ENCODE results near the gene DYNLT2.
A peak's percentile ranks its signal among the peaks of the same experiment; 100 is the strongest.

DYNLT2 gene

DNA sequence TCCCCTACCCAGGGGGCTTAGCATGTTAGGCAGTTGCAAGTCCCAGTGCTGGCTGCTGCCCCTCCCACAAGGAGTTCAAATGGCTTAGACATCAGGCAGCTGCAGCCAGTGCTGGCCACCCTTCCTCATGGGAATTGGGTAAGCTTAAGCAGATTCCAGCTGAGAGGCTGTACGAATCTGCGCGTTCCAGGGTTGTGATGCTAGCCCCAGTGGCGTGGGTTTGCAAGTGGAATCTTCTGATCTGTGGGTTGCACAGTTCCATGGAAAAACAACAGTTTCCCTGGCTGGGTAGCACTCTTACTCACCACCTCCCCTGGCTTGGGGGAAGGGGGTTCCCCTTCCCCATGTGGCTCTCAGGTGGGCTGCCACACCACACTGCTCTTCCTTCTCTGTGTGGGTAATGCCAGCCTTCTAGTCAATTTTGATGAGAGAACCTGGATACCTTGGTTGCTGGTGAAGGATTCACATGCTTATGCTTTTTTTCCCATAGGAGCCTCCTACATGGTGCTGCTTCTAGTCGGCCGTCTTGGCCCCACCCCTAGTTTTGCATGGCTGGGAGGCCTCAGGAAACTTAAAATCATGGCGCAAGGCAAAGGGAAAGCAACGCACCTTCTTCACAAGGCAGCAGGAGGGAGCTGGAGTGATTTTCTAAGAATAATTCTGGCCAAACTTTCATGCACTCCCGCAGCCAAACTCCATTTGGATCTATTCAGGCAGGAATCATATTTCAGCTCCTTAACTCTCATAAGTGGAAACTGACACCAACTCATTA, 13.0 kb downstream of the DYNLT2 start:
- no peak for DNase-seq (ENCODE audit: low read depth)

DNA sequence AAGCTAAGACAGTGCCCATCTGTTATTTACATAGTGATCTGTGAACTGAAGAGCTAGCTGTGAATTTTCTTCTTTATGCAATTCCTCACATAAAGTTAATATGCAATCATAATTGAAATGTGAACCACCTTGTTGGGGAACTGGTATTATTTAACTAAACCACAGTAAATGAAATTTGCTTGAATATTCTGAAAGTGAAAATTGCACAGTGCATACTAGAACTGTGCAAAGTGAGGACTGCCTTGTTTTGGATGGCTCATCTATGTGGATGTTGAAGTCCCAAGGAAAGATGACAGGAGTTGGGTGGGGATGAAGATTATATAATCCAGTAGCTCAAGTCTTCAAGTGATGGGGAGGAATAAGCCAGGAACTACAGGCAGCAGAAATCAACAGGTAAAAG, 21.4 kb downstream of the DYNLT2 start:
- DNase-seq (ENCODE audit: low read depth): no peak

DNA sequence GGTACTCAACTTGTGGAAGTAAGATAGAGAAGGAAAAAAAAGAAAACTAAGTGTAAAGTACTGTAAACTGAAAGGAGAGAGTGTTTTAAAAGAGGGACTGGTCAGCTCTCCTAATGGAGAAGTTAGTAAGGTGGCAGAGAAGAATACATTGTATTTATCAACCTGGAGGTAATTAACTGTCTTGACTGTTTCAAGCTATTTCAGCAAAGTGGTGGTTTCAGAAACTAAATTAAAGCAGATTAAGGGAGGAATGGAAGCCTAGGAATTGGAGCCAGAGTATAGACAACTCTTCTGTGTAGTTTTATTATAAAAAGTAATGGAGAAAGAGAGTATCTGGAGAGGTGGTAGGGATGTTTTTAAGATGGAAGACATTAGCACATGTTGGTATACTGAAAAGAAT, 24.4 kb downstream of the DYNLT2 start:
- no peak for DNase-seq (ENCODE audit: low read depth)

DNA sequence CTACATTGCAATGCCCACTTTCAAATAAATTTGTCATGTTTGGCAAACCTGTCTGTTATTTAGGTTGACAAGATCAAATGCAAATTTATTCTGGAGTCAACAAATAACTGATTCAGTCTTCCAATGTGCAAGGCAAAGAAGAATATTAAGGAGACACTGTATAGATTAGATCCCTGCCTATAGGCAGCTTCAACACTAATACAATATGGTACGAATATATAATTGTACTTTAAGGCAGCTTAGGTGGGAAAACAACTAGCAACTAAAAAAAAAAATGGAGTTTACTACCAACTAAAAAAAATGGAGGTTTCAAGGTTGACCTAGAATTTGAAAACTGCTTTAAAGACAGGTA, 25.3 kb downstream of the DYNLT2 start:
- no peak for DNase-seq (ENCODE audit: low read depth)

DNA sequence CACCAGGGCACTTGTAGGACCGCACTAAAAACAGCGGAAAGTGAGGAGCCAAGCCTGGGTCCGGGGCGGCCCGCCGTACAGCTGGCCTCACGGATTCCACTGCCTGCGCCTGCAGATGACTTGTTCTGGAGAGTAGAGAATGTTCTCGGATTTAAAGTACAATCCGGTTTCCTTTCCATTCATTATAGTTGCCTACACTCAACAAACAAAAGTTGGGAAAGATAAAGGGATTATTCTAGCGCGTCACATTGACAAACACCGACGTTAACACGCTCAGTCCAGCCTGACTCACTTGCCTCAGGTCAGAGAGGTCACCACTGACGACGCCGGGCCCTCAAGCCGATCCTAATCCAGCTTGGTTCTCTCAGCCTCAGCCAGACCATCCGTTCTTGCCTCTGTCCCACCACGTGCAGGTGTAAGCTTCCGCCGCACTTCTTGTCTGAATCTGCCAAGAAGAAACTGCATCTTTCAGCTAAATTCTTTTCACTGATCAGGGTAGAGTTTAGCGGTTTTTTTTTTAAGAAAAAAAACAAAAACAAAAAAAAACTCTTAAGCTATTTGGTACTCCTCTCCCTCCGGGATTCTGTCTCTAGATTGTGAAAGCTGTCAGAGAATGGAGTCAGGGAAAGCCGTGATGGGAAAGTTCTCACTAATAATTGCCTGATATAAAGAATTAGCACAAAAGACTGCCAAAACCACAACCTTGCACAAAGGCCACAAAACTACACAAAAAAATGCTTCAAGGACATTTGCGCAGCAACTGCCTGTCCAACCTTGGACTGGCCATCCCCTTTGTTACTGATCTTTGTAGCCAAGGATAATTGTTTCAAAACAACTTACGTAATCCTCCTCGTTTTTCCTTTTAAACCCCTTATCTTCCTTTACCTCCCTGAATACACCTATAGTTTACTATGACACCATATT, 26.0 kb downstream of the DYNLT2 start:
- no peak for DNase-seq (ENCODE audit: low read depth)

DNA sequence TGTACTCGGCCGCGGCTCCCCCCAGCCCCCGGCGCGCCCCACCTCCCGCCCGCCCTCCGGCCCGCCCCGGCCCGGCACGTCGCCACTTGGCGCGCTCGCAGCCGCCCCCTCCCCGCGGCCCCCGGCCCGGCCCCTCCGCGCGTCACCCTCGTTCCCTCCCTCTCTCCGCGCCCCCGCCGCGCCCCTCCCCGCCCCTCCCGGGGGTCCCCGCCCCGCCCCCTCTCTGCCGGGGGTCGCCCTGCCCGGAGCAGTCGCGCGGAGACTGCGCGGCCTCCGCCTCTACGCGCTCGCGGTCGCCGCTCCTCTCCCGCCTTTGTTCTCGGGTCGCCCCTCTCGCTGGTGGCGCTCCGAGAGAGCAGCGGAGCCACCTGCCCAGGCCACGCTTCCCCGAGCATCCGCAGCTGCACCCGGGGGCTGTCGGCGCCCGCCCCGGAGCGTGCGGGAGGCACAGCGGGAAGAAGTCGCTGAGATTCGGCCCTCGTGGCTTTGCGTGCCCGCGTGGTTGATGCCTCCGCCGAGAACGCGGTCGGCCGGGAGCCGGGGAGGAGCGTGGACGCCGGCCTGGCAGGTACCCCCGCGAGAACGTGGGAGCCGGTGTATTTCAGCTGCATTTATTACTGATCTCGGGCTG, 26.8 kb downstream of the DYNLT2 start, which contains the start of gene PHF10:
Gene PHF10, minus strand, starts transcription at position 7 of the 631 bp plus-strand sequence. CDS start 569 bp downstream, outside the sequence.
- DNase-seq (ENCODE audit: low read depth): peak; percentile 39

DNA sequence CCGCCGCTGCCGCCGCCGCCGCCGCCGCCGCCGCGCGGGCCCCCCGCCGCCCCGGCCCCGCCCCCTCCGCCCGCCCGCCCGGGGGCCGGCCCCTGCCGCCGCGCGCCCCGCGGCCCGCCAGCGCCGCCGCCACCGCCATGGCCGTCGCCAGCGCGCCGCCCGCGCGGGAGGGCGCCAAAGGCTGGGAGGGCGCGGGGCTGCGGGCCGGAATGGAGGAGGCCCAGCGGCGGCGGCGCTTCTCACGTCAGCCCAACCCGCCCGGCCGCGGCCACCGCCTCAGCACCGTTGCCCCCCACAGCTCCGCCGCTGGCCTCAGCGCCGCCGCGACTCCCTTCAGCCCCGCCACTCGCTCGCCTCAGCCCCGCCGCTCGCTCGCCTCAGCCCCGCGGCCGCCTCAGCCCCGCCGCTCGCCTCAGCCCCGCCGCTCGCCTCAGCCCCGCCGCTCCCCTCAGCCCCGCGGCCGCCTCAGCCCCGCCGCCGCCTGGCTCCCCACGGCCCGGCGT, 27.3 kb downstream of the DYNLT2 start:
- peak; percentile 5 for DNase-seq (ENCODE audit: low read depth)

DNA sequence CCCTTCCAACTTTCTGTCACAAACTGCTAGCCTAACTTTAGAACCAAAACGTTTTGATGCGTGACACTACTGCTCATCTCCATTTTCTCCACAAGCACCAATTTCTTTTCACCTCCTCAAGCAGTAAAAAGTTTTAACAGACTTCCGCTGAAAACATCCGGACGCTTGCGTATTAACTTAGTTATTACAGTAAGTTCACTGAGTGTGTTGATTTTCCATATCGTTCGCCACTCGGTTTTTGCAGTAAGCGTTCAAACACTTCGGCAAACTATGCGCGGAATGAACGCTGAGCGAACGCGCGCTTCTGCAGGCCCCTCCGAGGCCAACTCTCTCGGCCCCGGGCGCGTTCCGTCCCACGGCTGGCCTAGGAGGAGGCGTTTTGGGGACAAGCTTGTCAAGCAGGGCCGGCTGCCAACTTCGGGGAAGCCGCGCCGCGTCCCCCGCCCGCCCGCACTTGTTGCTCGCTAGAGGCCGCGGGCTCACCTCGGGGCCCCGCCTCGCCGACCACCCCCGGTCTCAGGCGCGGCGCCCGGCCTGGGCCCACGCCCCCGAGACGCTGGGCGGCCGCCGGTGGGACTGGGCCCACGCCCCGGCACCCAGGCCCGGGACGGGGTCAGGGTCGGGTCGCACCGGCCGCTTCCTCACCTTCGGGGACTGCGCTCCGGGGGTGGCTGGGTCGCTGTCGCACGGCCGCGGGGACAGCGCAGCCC, 28.0 kb downstream of the DYNLT2 start:
- DNase-seq (ENCODE audit: low read depth): peak; percentile 39

DNA sequence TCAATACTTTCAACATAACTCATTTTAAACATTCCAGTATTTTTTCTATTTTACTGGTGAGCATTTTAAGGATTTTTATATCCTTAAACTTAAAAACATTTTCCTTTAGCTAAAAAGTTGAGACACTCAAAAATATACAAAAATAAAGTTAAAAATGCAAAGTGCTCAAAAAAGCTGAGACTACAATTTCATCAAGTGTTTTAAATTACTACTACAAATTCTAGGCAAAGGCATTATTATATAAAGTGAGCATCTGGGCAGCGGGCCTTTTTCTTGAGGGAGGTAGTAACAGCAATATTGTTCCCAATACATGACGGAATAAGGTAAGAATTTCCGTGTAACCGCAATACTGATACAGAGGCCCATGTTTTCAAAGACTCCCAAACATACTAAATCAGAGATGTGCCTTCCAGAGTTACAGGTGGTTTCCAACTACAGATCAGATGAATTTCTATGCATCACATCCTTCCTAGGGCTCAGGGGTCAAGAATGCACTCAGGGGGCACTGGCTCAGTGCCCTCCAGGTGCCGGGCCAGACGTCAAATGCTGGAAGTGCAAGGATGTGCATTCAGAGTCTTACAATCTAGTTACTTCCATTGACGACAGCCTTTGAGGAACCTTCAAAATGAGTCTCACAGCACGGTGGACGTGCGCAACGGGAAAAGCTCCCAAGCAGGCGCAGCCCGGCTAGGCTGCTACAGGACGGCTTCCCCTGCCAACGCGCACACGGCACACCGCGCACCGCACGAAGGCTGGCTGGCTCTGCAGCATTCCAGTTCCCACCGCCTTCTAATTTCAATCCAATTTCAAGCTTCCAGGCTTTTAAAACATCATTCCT, 28.8 kb downstream of the DYNLT2 start:
- DNase-seq (ENCODE audit: low read depth): no peak

DNA sequence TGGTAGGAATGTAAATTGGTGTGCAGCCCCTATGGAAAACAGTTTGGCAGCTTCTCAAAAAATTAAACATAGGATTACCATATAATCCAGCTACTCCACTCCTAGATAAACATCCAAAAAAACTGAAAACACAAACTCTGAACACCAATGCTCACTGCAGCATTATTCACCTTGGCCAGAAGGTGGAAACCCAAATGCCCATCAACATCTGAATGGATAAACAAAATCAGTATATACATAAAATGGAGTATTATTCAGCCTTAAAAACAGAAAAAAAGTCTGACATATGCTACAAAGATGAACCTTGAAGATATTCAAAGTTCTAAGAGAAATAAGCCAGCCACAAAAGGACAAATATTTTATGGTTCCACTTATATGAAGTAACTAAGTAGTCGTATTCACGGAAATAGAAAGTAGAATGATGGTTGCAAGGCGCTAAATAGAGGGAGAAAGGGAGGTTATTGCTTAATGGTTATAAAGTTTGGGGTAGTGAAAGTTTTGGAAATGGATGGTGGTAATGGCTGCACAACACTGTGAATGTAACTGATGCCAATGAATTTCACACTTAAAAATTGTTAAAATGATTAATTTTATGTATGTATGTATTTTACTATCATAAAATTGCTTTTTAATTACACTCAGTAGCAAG, 31.0 kb downstream of the DYNLT2 start:
- DNase-seq (ENCODE audit: low read depth): no peak

DNA sequence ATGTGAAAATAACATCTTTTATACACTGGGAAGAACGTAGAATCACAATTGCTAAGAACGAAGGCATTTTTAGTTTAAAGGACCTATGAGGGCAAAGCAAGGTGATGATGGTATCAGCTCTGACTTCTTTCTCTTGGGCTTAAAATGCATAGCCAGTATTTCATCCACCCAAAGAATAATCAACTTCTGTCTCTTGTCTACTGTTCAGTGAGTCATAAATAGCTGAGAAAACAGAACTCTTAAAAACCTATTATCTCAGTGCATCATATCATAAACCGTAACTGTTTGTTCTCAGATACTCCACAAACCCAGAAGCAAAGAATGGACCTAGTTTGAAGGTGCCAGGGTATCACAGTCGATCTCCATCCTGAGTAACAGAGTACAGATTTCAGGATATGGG, 32.3 kb downstream of the DYNLT2 start:
- no peak for DNase-seq (ENCODE audit: low read depth)

DNA sequence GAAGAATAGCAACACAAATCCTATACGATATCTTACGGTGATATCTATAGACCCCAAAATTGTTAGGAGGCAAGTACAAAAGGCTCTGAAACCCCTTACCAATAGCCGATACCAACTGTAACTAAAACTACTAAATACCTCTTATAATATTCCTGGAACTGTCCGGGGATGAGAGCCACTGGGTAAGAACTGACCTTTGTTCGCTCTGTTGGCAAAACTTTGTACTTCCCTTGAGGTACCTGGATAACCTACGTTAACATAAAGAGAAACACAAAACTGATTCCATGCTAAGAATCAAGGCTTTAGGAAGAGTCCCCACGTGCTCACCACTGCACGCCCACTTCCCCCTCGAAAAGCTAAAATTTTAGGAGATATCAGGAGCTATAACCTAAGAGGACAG, 36.8 kb downstream of the DYNLT2 start:
- DNase-seq (ENCODE audit: low read depth): no peak

DNA sequence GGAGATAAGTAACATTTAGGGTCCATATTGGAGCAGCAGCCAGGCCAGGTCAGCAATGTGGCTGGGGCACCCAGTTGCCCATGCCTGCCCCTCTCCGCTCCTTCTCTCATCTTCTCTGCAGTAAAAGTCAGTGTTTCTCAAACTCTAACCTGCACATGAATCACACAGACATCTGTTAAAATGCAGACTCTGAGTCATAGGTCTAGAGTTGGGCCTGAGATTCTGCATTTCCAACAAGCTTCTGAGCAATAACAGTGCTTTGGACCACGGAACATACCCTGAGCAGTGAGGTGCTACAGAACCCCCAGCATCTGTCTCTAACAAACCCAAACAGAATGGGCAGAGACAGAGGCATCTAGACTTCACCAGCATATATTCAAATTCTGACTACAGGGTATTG, 37.2 kb downstream of the DYNLT2 start:
- DNase-seq (ENCODE audit: low read depth): no peak

DNA sequence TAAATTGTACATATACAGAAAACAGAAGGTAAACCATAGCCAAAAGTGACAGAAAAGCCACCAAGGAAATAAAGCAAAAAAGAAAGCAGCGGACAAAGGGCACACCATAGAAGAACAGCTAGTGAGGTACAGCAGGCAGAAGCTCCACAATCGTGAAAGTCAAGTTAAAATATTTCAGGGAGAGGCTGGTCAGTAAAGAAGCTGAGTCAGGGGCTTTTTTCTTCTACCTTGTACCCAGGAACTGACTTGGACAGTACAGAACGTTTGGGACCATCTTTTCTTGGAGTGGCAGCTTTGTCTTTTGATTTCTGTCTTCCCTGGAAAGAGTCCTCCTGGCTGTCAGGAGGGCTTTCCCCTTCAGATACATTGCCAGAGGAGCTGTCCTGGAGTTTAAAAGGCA, 41.4 kb downstream of the DYNLT2 start:
- no peak for DNase-seq (ENCODE audit: low read depth)

DNA sequence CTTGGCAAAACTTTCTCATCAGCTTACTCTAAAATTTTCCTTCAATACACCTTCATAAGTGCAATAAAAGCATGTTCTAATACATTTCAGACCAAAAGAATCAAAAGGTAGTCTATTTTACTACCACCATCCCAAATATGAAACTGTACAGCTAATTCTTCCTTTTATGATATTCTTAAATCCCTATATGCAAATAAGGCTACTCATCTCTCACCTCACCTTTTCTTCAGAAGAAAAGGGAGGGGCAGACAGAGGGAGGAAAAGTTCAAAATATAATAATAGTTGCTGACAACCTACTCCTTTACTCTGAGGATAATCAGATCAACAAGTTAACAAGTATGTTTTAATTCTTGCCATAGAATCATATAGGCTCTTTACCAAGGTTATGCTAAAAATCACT, 42.1 kb downstream of the DYNLT2 start:
- no peak for DNase-seq (ENCODE audit: low read depth)

DNA sequence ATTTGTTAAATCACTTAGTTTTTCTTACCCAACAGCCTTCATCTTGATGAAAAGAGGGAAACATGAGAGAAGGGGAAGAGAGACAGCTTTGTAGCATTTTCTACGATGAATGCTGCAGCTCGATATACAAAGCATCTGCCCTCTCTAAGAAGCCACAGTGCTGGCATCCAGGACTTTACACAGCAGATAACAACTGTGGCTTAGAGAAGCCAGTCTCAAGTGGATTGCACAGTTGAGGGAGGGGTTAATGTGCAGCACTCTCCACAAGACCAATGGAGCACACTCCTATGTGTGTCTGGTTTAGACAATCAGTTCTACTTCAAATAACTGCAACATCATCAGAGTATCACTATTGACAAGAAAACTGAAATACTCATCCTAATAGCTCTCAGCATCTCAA, 43.6 kb downstream of the DYNLT2 start:
- DNase-seq (ENCODE audit: low read depth): no peak

DNA sequence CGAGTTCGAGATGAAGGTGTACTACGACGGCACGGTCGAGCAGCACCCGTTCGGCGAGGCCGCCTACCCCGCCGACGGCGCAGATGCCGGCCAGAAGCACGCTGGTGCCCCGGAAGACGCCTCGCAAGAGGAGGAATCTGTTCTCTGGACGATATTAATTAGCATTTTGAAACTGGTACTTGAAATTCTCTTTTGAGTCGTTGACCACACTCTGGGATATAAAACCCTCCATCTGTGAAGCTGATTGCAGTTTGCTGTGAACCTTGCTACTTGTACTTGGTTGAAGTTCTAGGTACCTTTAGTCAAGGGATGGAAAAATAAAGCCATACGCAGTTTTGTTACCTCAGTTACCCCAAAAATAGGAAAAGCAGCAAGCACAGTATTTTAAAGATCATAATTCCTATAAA, 48.5 kb downstream of the DYNLT2 start:
- DNase-seq (ENCODE audit: low read depth): no peak

DNA sequence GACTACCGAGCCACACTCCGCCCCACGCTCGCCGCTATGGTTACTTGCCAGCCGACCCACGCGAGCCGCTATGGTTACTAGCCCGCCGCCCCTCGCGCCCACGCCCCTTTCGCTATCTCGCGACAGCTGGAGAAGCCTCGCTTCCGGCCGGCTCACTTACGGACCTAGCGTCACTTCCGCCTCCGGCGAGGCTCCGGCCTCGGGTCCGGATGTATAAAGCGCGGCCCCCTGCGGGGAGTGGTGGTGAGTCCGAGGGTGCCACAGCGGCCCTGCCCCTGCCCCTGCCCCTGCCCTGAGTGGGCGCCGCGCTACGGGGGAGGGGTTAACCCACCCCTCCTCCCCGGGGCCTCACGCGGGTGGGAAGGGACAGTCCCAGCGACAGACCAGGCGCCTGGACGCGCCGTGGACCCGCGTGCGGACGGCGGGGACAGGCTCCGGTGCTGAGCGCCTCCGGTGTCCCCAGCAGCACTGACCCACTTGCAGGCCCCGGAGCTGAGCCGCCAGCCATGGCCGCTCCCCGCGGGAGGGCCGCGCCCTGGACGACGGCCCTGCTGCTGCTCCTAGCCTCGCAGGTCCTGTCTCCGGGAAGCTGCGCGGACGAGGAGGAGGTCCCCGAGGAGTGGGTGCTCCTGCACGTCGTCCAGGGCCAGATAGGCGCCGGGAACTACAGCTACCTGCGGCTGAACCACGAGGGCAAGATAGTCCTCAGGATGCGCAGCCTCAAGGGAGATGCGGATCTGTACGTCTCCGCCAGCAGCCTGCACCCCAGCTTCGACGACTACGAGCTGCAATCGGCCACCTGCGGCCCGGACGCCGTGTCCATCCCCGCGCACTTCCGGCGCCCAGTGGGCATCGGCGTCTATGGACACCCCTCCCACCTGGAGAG, 49.2 kb downstream of the DYNLT2 start, which contains the start of the genes C6orf120 and WDR27:
Gene C6orf120, plus strand, starts transcription at position 173 of the 886 bp plus-strand sequence. Its CDS starts 334 bp downstream, at position 507.
Gene WDR27, minus strand, starts transcription at position 76 of the 886 bp plus-strand sequence. CDS start 13,024 bp downstream, outside the sequence.
- peak; percentile 96 for DNase-seq (ENCODE audit: low read depth)

DNA sequence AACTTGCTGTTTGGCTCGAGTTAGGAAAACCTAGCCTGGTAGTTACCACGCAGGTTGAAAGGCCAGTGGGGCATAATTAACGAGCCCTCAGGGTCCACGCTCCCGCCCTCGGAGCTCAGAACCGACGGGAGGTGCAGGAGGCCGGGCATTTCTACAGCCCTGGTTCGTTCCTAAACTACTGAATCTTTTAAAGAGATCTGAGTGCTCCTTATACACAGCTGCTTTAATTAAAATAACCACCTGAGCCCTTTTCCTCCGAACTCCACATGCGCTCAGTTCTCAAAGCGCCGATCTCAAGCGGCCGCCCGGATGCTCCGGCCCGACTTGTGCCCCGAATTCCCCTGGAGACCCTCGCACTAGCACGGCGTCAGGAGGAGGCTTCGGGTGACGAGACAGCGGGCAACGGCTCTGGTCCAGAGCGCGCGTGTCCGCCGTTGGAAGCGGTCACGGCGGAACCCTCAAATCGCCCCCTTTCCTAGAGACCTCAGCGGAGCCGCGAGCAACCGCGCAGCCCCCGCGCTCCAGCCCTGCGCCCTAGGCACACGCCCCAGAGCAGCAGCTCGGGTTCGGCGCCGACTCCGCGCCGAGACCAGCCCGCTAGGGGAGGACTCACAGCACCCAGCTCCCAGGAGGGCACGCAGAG, 49.9 kb downstream of the DYNLT2 start:
- no peak for DNase-seq (ENCODE audit: low read depth)
